Lower leg skin (tissue), 4 donors: ENCODE results near the gene ENOX2. TPM values are rescaled to one million over a fixed set of nuclear protein-coding genes. Genes with fewer than 3 reads are reported as not detected.
"Not testable (repeated sequence)": the region's sequence is repeated elsewhere in the genome, so short reads cannot be mapped to it uniquely, and the experiment has no call there.

Experiments used
- DNase-seq, 2 donors: peaks; one replicate each; pipeline ENCODE4 v3.0.0-alpha.2; 2019; ENCODE audit warnings: low spot score in 2 of 2
- H3K4me3 ChIP-seq: fragments of 200-600 bp; sonication (generic); 2 replicates; pipeline ENCODE4 v1.5.1; 2017; ENCODE audit warnings: mild to moderate bottlenecking, low read depth; ENCODE audit not compliant: poor library complexity, severe bottlenecking
- POLR2A ChIP-seq, 2 donors: fragments of 450-650 bp; IDR thresholded peaks; one replicate each; pipeline ENCODE4 v1.6.1; 2016 to 2017; ENCODE audit warnings: antibody characterized with exemption in 2 of 2, mild to moderate bottlenecking in 1 of 2, moderate library complexity in 1 of 2
- WGBS, 2 donors: methylation state at CpG; one replicate each; pipeline ENCODE4 v1.1.5; 2018; 5-methylcytosine and 5-hydroxymethylcytosine counted together
- intact Hi-C: fragments of 100-400 bp; cut with DNase I; formaldehyde crosslinking; loops from one replicate; pipeline ENCODE4 v1.15.0; 2023; ENCODE audit warnings: low total_unique reads
- total RNA-seq, 4 donors: library from RNA; depleted of rRNA; stranded (reverse); fragments of >200 nt; gene quantifications; one replicate each; pipeline ENCODE4 v1.1.0, GENCODE V29; 2016
- TF ChIP-seq, protein P1 (sequence below), 3 donors: fragments of 450-650 bp; IDR thresholded peaks; one replicate each; pipeline ENCODE4 v1.5.1; 2016; ENCODE audit warnings: antibody characterized with exemption in 3 of 3, mild to moderate bottlenecking in 3 of 3, moderate library complexity in 2 of 3

ENOX2 gene, protein sequence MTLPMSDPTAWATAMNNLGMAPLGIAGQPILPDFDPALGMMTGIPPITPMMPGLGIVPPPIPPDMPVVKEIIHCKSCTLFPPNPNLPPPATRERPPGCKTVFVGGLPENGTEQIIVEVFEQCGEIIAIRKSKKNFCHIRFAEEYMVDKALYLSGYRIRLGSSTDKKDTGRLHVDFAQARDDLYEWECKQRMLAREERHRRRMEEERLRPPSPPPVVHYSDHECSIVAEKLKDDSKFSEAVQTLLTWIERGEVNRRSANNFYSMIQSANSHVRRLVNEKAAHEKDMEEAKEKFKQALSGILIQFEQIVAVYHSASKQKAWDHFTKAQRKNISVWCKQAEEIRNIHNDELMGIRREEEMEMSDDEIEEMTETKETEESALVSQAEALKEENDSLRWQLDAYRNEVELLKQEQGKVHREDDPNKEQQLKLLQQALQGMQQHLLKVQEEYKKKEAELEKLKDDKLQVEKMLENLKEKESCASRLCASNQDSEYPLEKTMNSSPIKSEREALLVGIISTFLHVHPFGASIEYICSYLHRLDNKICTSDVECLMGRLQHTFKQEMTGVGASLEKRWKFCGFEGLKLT
- total RNA-seq: 1 to 10 TPM; 6.5 to 9.5 (median 8.3) TPM

DNA sequence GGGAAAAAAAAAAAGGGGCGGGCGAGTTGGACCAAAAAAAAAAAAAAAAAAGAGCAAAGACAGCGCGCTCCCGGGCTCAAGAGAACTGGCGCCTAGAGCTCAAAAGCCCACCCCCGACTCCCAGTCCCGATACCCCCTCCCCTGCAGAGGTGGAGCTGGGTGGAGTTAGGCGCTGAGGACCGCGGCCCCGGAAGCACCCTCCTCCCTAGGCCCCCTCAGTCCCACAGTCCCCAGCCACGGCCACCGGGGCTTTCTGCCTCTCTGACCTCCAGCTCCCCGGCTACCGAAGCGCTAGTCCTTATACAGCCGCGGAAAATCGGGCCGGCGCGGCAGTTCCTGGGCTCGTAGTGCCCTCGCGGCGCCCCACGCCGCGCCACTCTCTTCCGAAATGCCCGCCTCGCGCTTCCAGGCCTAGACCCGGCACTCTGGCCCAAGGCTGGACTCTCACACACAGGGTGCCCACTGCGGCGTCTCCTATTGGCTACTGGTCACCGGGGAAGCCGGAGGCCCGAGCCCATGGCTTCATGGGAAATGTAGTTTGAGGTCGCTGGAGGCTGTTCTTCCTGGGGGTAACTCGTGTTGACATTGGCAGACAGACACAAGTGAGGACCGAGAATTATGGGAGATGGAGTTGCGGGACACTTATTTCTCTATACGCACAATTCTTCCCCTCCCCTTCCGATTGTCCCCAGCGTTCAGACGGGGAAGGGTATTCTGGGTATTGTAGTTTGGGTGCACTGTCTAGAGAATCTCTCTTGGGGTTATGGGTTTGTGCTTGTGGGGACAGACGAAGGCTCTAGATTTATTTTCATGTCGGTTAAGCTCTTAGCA, at the start of gene ENOX2:
Gene ENOX2 (minus strand): TSS at position 427 of the 831 bp plus-strand sequence. CDS start 199,993 bp downstream, outside the sequence.
- TF ChIP-seq POLR2A (IDR thresholded peaks at IDR 0.05): no peak
- TF ChIP-seq, protein P1, sequence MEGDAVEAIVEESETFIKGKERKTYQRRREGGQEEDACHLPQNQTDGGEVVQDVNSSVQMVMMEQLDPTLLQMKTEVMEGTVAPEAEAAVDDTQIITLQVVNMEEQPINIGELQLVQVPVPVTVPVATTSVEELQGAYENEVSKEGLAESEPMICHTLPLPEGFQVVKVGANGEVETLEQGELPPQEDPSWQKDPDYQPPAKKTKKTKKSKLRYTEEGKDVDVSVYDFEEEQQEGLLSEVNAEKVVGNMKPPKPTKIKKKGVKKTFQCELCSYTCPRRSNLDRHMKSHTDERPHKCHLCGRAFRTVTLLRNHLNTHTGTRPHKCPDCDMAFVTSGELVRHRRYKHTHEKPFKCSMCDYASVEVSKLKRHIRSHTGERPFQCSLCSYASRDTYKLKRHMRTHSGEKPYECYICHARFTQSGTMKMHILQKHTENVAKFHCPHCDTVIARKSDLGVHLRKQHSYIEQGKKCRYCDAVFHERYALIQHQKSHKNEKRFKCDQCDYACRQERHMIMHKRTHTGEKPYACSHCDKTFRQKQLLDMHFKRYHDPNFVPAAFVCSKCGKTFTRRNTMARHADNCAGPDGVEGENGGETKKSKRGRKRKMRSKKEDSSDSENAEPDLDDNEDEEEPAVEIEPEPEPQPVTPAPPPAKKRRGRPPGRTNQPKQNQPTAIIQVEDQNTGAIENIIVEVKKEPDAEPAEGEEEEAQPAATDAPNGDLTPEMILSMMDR (IDR thresholded peaks at IDR 0.05): no peak
- intact Hi-C loops: no loop called here
- peak; percentile 92 to 97 for DNase-seq
- peak within 1 kb of the TSS; percentile 47 for H3K4me3 ChIP-seq
- 0 to 39% methylated on average over 17 to 49 of the region's 50 CpGs for WGBS, 2 donors

DNA sequence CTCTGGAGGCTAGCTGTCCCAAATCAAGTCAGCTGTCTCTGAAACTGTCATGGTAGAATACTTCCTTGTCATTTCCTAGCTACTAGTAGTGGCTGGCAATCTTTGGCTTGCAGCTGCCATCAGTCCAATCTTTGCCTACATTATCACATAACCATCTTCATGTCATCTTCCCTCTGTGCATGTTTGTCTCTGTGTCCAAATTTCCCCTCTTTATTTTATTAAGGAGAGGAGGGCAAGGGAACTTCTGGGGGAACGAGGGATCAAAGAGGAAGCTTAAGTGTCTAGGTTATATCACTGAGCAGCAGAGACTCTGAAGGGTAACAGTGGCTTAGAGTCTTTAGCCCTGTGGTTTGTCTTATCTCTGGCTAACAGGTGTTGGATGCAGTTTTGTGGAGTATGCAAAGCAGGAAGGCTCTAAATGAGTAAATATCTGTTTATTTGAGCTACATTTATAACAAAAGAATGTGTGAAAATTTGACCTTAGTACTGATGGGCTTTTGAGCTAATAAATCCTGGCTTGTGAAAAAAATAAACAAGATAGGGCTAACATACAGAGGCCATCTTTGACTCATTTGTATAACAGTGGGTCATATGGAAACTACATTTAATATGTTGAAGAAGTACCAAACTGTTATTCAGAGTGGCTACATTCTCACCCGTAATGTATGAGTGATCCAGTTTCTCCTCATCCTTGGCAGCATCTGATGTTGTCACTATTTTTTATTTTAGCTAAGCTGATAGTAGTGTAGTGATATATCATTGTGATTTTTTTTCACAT, 49.4 kb upstream of the ENOX2 start:
- no peak for DNase-seq
- WGBS, 2 donors: 50 to 57% methylated on average over 2 of the region's 2 CpGs
- intact Hi-C loops: no loop called here
- no peak overlapping the region for H3K4me3 ChIP-seq
- TF ChIP-seq, protein P1 (IDR thresholded peaks at IDR 0.05): no peak
- no peak for TF ChIP-seq POLR2A (IDR thresholded peaks at IDR 0.05)

DNA sequence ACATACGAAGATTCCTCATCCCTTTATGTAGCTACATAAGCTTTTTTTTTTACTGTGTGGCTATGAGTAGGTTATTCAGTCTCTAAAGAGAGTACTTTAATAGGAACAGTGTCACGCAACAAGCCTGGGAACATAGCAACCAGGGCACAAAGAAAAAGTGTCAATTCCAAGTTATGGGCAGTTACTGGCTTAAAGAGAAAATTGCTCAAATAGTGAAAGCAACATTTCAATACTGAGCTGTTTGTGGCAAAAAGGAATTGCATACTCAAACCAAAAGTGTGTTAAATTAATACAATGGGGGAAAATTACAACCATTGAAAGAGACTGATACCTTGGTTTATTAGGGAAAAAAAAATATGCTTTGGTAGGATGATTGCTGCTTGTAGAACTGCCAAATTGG, 41.2 kb upstream of the ENOX2 start:
- intact Hi-C loops: no loop called here
- DNase-seq: no peak
- TF ChIP-seq, protein P1 (IDR thresholded peaks at IDR 0.05): no peak
- TF ChIP-seq POLR2A (IDR thresholded peaks at IDR 0.05): no peak
- 65 to 68% methylated on average over 2 of the region's 2 CpGs for whole genome bisulfite sequencing, 2 donors
- no peak overlapping the region for H3K4me3 ChIP-seq

DNA sequence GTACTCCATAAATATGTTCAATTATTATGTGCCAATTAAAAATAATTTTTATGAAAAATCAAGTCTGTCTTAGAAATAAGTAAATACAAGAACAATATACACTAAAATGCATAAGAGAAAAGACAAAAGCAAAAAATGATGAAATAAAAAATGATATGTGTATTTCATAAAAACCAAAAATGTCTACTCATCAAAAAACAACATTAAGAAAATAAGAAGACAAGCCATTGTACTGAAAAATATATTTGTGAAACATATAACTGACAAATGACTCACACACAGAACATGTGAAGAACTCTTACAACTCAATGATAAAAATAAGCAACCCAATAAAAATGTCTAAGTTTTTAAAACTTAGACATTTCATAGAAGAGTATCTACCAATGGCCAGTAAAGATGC, 34.1 kb upstream of the ENOX2 start:
- intact Hi-C loops: no loop called here
- H3K4me3 ChIP-seq: no peak overlapping the region
- DNase-seq: no peak
- TF ChIP-seq, protein P1 (IDR thresholded peaks at IDR 0.05): no peak
- TF ChIP-seq POLR2A (IDR thresholded peaks at IDR 0.05): no peak

DNA sequence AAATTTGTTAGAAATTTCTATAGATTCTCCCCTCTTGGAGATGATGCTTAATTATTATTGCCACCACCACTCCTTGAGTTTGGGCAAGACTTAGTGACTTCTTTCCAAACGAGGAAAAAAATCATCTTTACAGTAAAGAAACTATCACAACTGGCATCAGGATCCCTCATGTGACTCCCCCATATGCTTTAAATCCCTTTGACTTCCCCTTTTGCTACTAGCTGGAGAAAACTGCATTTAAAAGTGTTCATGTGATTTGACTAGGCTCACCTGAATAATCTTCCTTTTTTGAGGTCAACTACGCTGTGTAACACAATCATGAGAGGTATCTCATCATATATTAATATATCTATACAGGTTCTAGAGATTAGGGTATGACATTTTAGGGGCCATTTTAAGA, 30.3 kb upstream of the ENOX2 start:
- DNase-seq: no peak
- TF ChIP-seq, protein P1 (IDR thresholded peaks at IDR 0.05): no peak
- intact Hi-C loops: no loop called here
- no peak overlapping the region for H3K4me3 ChIP-seq
- WGBS, 2 donors: 49 to 70% methylated on average over 2 of the region's 2 CpGs

DNA sequence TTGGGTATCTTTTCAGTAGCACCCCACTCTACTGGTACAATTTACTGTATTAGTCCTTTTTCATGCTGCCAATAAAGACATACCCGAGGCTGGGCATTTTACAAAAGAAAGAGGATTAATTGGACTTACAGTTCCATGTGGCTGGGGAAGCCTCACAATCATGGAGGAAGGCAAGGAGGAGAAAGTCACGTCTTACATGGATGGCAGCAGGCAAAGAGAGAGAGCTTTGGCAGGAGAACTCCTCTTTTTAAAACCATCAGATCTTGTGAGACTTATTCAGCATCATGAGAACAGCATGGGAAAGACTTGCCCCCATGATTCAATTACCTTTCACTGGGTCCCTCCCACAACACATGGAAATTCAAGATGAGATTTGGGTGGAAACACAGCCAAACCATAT, 17.4 kb upstream of the ENOX2 start:
- 61 to 72% methylated on average over 2 of the region's 2 CpGs for WGBS, 2 donors
- DNase-seq, intact Hi-C loops: not testable (repeated sequence)

DNA sequence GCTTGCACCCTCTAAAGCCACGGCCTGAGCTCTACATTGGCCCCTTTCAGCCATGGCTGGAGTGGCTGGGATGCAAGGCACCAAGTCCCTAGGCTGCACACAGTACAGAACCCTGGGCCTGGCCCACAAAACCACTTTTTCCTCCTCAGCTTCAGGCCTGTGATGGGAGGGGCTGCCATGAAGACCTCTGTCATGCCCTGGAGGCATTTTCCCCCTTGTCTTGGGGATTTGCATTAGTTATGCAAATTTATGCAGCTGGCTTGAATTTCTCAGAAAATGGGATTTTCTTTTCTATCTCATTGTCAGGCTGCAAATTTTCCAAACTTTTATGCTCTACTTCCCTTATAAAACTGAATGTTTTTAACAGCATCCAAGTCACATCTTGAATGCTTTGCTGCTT, 16.7 kb upstream of the ENOX2 start:
- intact Hi-C loops: loop anchor here (10.0 kb wide), 1 partner anchor 525 kb away; no protein-coding TSS in a partner anchor

More for the DNA sequence above, 17.4 kb upstream of the ENOX2 start:
- H3K4me3 ChIP-seq: not testable (repeated sequence)

DNA sequence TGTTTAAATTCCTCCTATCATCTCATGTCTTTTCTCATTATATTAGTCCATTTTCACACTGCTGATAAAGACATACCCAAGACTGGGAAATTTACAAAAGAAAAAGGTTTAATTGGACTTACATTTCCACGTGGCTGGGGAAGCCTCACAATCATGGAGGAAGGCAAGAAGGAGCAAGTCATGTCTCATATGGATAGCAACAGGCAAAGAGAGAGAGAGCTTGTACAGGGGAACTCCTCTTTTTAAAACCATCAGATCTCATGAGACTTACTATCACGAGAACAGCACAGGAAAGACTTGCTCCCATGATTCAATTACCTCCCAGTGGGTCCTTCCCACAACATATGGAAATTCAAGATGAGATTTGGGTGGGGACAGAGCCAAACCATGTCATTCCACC, 15.5 kb upstream of the ENOX2 start:
- WGBS, 2 donors: 53% methylated on average over 2 of the region's 2 CpGs
- not testable (repeated sequence) for DNase-seq, H3K4me3 ChIP-seq
- intact Hi-C loops: loop anchor here (10.0 kb wide), 1 partner anchor 524 kb away; no protein-coding TSS in a partner anchor

More for the DNA sequence above, 16.7 kb upstream of the ENOX2 start:
- WGBS, 2 donors: 40 to 67% methylated on average over 1 of the region's 1 CpG
- H3K4me3 ChIP-seq, DNase-seq: not testable (repeated sequence)
